GM12878 (cell line): ENCODE measurements around the gene PRSS36. TPM values are rescaled to one million over a fixed set of nuclear protein-coding genes. Genes with fewer than 3 reads are reported as not detected.

ENCODE experiments used
- CBX5 ChIP-seq: sonication (generic); IDR thresholded peaks from 2 replicates; pipeline ENCODE4 v1.6.1; 2016; ENCODE audit warnings: low read depth, moderate library complexity, mild to moderate bottlenecking, inconsistent platforms
- CREM ChIP-seq: IDR thresholded peaks from 2 replicates; pipeline ENCODE4 v1.6.1; 2014; ENCODE audit warnings: antibody characterized with exemption, low read depth
- DPF2 ChIP-seq: fragments of 450-650 bp; IDR thresholded peaks from 2 replicates; pipeline ENCODE4 v1.6.1; 2017; ENCODE audit warnings: mild to moderate bottlenecking
- E2F4 ChIP-seq: IDR thresholded peaks from 2 replicates; pipeline ENCODE4 v1.6.1; 2012; ENCODE audit warnings: low read depth, low read length, improper control_type of control experiment
- E2F8 ChIP-seq: fragments of 450-650 bp; IDR thresholded peaks from 2 replicates; pipeline ENCODE4 v1.6.1; 2018; ENCODE audit warnings: mild to moderate bottlenecking, low read depth, moderate library complexity; ENCODE audit not compliant: partially characterized antibody
- EP300 ChIP-seq, 2 experiments: fragments of 150-350 bp in 1 of 2; IDR thresholded peaks; 2 replicates each; pipeline ENCODE4 v1.6.1; 2011 to 2012; ENCODE audit warnings: low read depth in 2 of 2, low read length in 2 of 2, borderline replicate concordance in 1 of 2, improper control_type of control experiment in 1 of 2, inconsistent platforms in 1 of 2; ENCODE audit not compliant: control insufficient read depth in 1 of 2
- FOS ChIP-seq: IDR thresholded peaks from 3 replicates; pipeline ENCODE4 v1.6.1; 2011; ENCODE audit warnings: borderline replicate concordance; ENCODE audit not compliant: insufficient read length; ENCODE audit errors: extremely low read depth
- FOXM1 ChIP-seq: IDR thresholded peaks from 2 replicates; pipeline ENCODE4 v1.6.1; 2012; ENCODE audit warnings: low read depth, mild to moderate bottlenecking, inconsistent platforms, low read length, moderate library complexity
- GABPA ChIP-seq: IDR thresholded peaks from 2 replicates; pipeline ENCODE4 v1.6.1; 2014; ENCODE audit warnings: antibody characterized with exemption, low read depth, mild to moderate bottlenecking, inconsistent platforms
- HDGF ChIP-seq: fragments of 450-650 bp; IDR thresholded peaks from 2 replicates; pipeline ENCODE4 v1.6.1; 2016; ENCODE audit warnings: antibody characterized with exemption
- HSF1 ChIP-seq: fragments of 150-350 bp; IDR thresholded peaks from 2 replicates; pipeline ENCODE4 v1.6.1; 2014; ENCODE audit warnings: mild to moderate bottlenecking, low read depth, low read length
- IRF3 ChIP-seq: fragments of 450-650 bp; IDR thresholded peaks from 2 replicates; pipeline ENCODE4 v1.6.1; 2014; ENCODE audit warnings: mild to moderate bottlenecking
- MEF2A ChIP-seq: IDR thresholded peaks from 2 replicates; pipeline ENCODE4 v1.6.1; 2011; ENCODE audit warnings: low read depth, mild to moderate bottlenecking, low read length, moderate library complexity; ENCODE audit not compliant: insufficient read depth
- MTA3 ChIP-seq: IDR thresholded peaks from 2 replicates; pipeline ENCODE4 v1.6.1; 2012; ENCODE audit warnings: low read length, inconsistent platforms, borderline replicate concordance
- MXI1 ChIP-seq: fragments of 150-350 bp; IDR thresholded peaks from 2 replicates; pipeline ENCODE4 v1.6.1; 2011; ENCODE audit warnings: low read depth, mild to moderate bottlenecking, inconsistent platforms, low read length, improper control_type of control experiment
- POLR2AphosphoS2 ChIP-seq: IDR thresholded peaks from 2 replicates; pipeline ENCODE4 v1.6.1; 2011; ENCODE audit warnings: low read depth, mild to moderate bottlenecking, low read length, improper control_type of control experiment, moderate library complexity
- POU2F2 ChIP-seq: IDR thresholded peaks from 3 replicates; pipeline ENCODE4 v1.6.1; 2011; ENCODE audit warnings: low read depth, mild to moderate bottlenecking, low read length, borderline replicate concordance
- RB1 ChIP-seq: fragments of 450-650 bp; formaldehyde crosslinking; IDR thresholded peaks from 2 replicates; pipeline ENCODE4 v1.6.1; 2017; ENCODE audit warnings: mild to moderate bottlenecking, borderline replicate concordance
- TCF3 ChIP-seq: IDR thresholded peaks from 2 replicates; pipeline ENCODE4 v1.6.1; 2012; ENCODE audit warnings: low read depth, mild to moderate bottlenecking, low read length, borderline replicate concordance; ENCODE audit not compliant: insufficient read depth
- WRNIP1 ChIP-seq: IDR thresholded peaks from 2 replicates; pipeline ENCODE4 v1.6.1; 2011; ENCODE audit warnings: low read depth, low read length, improper control_type of control experiment, borderline replicate concordance
- YY1 ChIP-seq: IDR thresholded peaks from 2 replicates; pipeline ENCODE4 v1.6.1; 2011; ENCODE audit warnings: low read depth, mild to moderate bottlenecking, low read length
- ZNF24 ChIP-seq: fragments of 450-650 bp; IDR thresholded peaks from 2 replicates; pipeline ENCODE4 v1.6.1; 2017; ENCODE audit warnings: antibody characterized with exemption, mild to moderate bottlenecking
- polyA plus RNA-seq, 11 experiments: library from polyadenylated mRNA; depleted of rRNA in 4 of 11; unstranded in 6 of 11; stranded (reverse) in 5 of 11; fragments of >200 nt; fragmentation: Nextera tagmentation in 4 of 11; fragmentation: Illumina TruSeq in 1 of 11; extraction: Ambion mirVana in 4 of 11; extraction: Trizol in 1 of 11; gene quantifications; 1 replicate in 1 of 11; 2 replicates in 10 of 11; pipeline versions ENCODE4 v1.2.1 to v1.2.3, GENCODE V29; 2011 to 2016; ENCODE audit warnings: inconsistent platforms in 2 of 11, missing spikeins in 2 of 11, low read depth in 1 of 11
- total RNA-seq, 4 experiments: library from RNA; depleted of rRNA in 3 of 4; stranded (reverse); fragments of >200 nt in 3 of 4; fragmentation: Illumina TruSeq in 1 of 4; extraction: Trizol in 1 of 4; gene quantifications; 2 replicates each; pipeline versions ENCODE4 v1.2.1 to v1.2.3, GENCODE V29; 2013 to 2021

Gene PRSS36
- total and polyA plus RNA-seq, 10 of the 15 experiments (the other 5 are each of a cell fraction or from before 2014, with no cell fraction given): 0.11 to 1.1 (median 0.17) TPM; not detected in 3

GRCh38 chr16:31117384-31118222, 32.3 kb downstream of the PRSS36 start, which contains the start of gene KAT8 (continued):
- TF ChIP-seq HSF1: no peak
- peak; percentile 51 for TF ChIP-seq E2F8
- peak; percentile 31; the same call in 1 of the 2 replicates for TF ChIP-seq MXI1
- peak; percentile 99 for TF ChIP-seq CREM
- TF ChIP-seq POU2F2: peak; percentile 81; the same call in 2 of the 3 replicates
- no peak for TF ChIP-seq EP300 (IDR thresholded peaks at IDR 0.05; ENCODE audit: borderline replicate concordance in 1 of 2, control insufficient read depth in 1 of 2, low read depth in 2 of 2, low read length in 2 of 2)
- peak; percentile 91 for TF ChIP-seq POLR2AphosphoS2
- no peak for TF ChIP-seq WRNIP1
- peak; percentile 97 for TF ChIP-seq GABPA
- no peak for TF ChIP-seq MTA3
- no peak for TF ChIP-seq CBX5
- no peak for TF ChIP-seq TCF3
- TF ChIP-seq E2F4: 0 out of 2 replicates have a peak, but pooled peaks have one; percentile 47
- peak; percentile 98 for TF ChIP-seq YY1
- no peak for TF ChIP-seq MEF2A
- no peak for TF ChIP-seq HDGF
- no peak for TF ChIP-seq DPF2
- TF ChIP-seq FOS: no peak
- no peak for TF ChIP-seq FOXM1
- no peak for TF ChIP-seq ZNF24
- TF ChIP-seq RB1: peak; percentile 55; the same call in 1 of the 2 replicates
- TF ChIP-seq IRF3: no peak
